GM12878 (cell line): ENCODE measurements around the gene ATRNL1. TPM values are rescaled to one million over a fixed set of nuclear protein-coding genes. Genes with fewer than 3 reads are reported as not detected.
A peak's percentile ranks its signal among the peaks of the same experiment; 100 is the strongest.

Experiments used
- ATAC-seq: fragments of 200-7000 bp; cut with Tn5 transposase; 3 replicates; pipeline ENCODE4 v1.9.1; 2020; ENCODE audit warnings: mild to moderate bottlenecking, moderate library complexity
- BruUV-seq: library from RNA; stranded (reverse); fragments of 400-500 nt; replicated peaks from 2 replicates; lab custom pipeline; 2021; lab: Mats Ljungman, UMichigan
- CTCF ChIA-PET: fragments of 300-600 bp; sonication (Branson Sonifier 250); formaldehyde crosslinking; extraction: SDS; loops from one replicate; lab custom pipeline; 2021; ENCODE audit warnings: inconsistent platforms; lab: Yijun Ruan, JAX
- POLR2A ChIA-PET: fragments of 350-600 bp; formaldehyde crosslinking; extraction: SDS; loops from one replicate; lab custom pipeline; 2021; ENCODE audit warnings: inconsistent platforms; lab: Charles Lee
- RAD21 ChIA-PET: fragments of 300-600 bp; sonication (Branson Sonifier 250); formaldehyde crosslinking; loops from one replicate; lab custom pipeline; 2023; ENCODE audit warnings: antibody characterized with exemption; ENCODE audit not compliant: unreplicated experiment; lab: Charles Lee
- SMC1A ChIA-PET: fragments of 300-600 bp; sonication (Branson Sonifier 250); formaldehyde crosslinking; loops from one replicate; lab custom pipeline; 2023; ENCODE audit not compliant: unreplicated experiment, uncharacterized antibody; lab: Charles Lee
- DNase-seq: peaks from one replicate; pipeline ENCODE4 v3.0.0-alpha.2; 2011; ENCODE audit warnings: low read depth, low spot score
- FAIRE-seq: peaks from 3 replicates; lab custom pipeline; 2011; peaks lifted over from hg19 to GRCh38; lab: Jason Lieb, UNC
- H2AFZ ChIP-seq: 2 replicates; pipeline ENCODE4 v1.6.0; 2011; ENCODE audit warnings: low read depth, low read length, control low read depth; ENCODE audit not compliant: control insufficient read depth
- H3K27ac ChIP-seq: 2 replicates; pipeline ENCODE4 v1.5.1; 2011; ENCODE audit warnings: control low read depth; ENCODE audit not compliant: control insufficient read depth, insufficient read depth
- H3K27me3 ChIP-seq, 2 experiments: replicated peaks in 1 of 2; 2 replicates each; pipeline versions ENCODE4 v1.6.0 to v1.6.1; 2011; ENCODE audit warnings: low read length in 1 of 2; ENCODE audit not compliant: control insufficient read depth in 2 of 2, insufficient read depth in 2 of 2
- H3K36me3 ChIP-seq, 2 experiments: 2 replicates each; pipeline ENCODE4 v1.5.1; 2011; ENCODE audit warnings: low read length in 1 of 2; ENCODE audit not compliant: control insufficient read depth in 2 of 2, insufficient read depth in 2 of 2
- H3K4me1 ChIP-seq: 2 replicates; pipeline ENCODE4 v1.6.1; 2011; ENCODE audit warnings: mild to moderate bottlenecking, low read length, moderate library complexity, mixed read lengths; ENCODE audit not compliant: control insufficient read depth, insufficient read depth
- H3K4me2 ChIP-seq: 2 replicates; pipeline ENCODE4 v1.6.0; 2011; ENCODE audit warnings: control low read depth; ENCODE audit not compliant: control insufficient read depth, insufficient read depth
- H3K4me3 ChIP-seq: fragments of 200-600 bp; sonication (generic); 2 replicates; pipeline ENCODE4 v1.5.1; 2016
- H3K79me2 ChIP-seq: 2 replicates; pipeline ENCODE4 v1.6.0; 2011; ENCODE audit warnings: low read length; ENCODE audit not compliant: control insufficient read depth, insufficient read depth
- H3K9ac ChIP-seq: 2 replicates; pipeline ENCODE4 v1.8.0; 2011; ENCODE audit warnings: low read length, control low read depth, mixed read lengths; ENCODE audit not compliant: control insufficient read depth, insufficient read depth
- H3K9me3 ChIP-seq: replicated peaks from 3 replicates; pipeline ENCODE4 v1.5.1; 2011; ENCODE audit warnings: mild to moderate bottlenecking, low read length; ENCODE audit not compliant: control insufficient read depth, insufficient read depth
- H4K20me1 ChIP-seq: 2 replicates; pipeline ENCODE4 v1.6.0; 2011; ENCODE audit not compliant: control insufficient read depth, insufficient read depth
- CBFB ChIP-seq: IDR thresholded peaks from 2 replicates; pipeline ENCODE4 v1.6.1; 2016; ENCODE audit warnings: antibody characterized with exemption, low read depth
- CHD4 ChIP-seq: fragments of 200-600 bp; sonication (generic); IDR thresholded peaks from 2 replicates; pipeline ENCODE4 v1.6.1; 2016; ENCODE audit warnings: mild to moderate bottlenecking
- NFXL1 ChIP-seq: fragments of 450-650 bp; IDR thresholded peaks from 2 replicates; pipeline ENCODE4 v1.6.1; 2017; ENCODE audit warnings: antibody characterized with exemption, mild to moderate bottlenecking, borderline replicate concordance
- PKNOX1 ChIP-seq: fragments of 450-650 bp; IDR thresholded peaks from 2 replicates; pipeline ENCODE4 v1.6.1; 2016; ENCODE audit warnings: mild to moderate bottlenecking
- TCF12 ChIP-seq: IDR thresholded peaks from 2 replicates; pipeline ENCODE4 v1.6.1; 2011; ENCODE audit warnings: low read depth, mild to moderate bottlenecking, low read length
- ZBTB40 ChIP-seq: fragments of 450-650 bp; IDR thresholded peaks from 2 replicates; pipeline ENCODE4 v1.6.1; 2016; ENCODE audit warnings: mild to moderate bottlenecking, moderate library complexity, borderline replicate concordance
- WGBS: methylation state at CpG from one replicate; pipeline ENCODE4 v1.1.6; 2016; ENCODE audit warnings: low lambda C conversion rate; ENCODE audit not compliant: insufficient replicate concordance, insufficient coverage; ENCODE audit errors: missing lambda C conversion rate; 5-methylcytosine and 5-hydroxymethylcytosine counted together
- in situ Hi-C: fragments of 300-500 bp; cut with MboI; formaldehyde crosslinking; loops from 9 replicates; pipeline ENCODE4 v1.14.3; 2018; ENCODE audit warnings: mixed read lengths
- intact Hi-C: fragments of 100-400 bp; cut with micrococcal nuclease; formaldehyde crosslinking; loops from one replicate; pipeline ENCODE4 v1.14.2; 2022; ENCODE audit not compliant: unreplicated experiment
- polyA plus RNA-seq, 11 experiments: library from polyadenylated mRNA; depleted of rRNA in 4 of 11; unstranded in 6 of 11; stranded (reverse) in 5 of 11; fragments of >200 nt; fragmentation: Nextera tagmentation in 4 of 11; fragmentation: Illumina TruSeq in 1 of 11; extraction: Ambion mirVana in 4 of 11; extraction: Trizol in 1 of 11; gene quantifications; 1 replicate in 1 of 11; 2 replicates in 10 of 11; pipeline versions ENCODE4 v1.2.1 to v1.2.3, GENCODE V29; 2011 to 2016; ENCODE audit warnings: inconsistent platforms in 2 of 11, missing spikeins in 2 of 11, low read depth in 1 of 11
- total RNA-seq, 4 experiments: library from RNA; depleted of rRNA in 3 of 4; stranded (reverse); fragments of >200 nt in 3 of 4; fragmentation: Illumina TruSeq in 1 of 4; extraction: Trizol in 1 of 4; gene quantifications; 2 replicates each; pipeline versions ENCODE4 v1.2.1 to v1.2.3, GENCODE V29; 2013 to 2021

Gene ATRNL1
- total and polyA plus RNA-seq, 10 of the 15 experiments (the other 5 are each of a cell fraction or from before 2014, with no cell fraction given), result 0.03 to 1.4 (median 0.34) TPM

DNA sequence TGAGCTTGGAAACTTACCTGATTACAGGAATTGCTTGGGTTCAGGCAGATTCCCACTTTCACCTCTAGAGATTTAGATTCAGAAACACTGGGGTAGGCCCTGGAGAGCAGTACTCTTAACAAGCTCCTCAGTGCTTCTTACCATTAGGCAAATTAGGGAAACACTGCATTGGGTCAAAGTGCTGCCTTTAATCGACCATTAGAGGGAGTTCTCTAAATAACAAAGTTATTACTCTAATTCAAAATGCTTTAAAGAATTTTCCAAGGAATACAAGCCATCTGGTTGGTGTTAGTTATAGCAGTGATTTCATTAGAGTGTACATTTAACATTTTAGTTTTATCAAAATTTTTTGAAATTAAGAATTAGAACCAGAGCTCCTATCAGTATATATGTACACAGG, 855.3 kb downstream of the ATRNL1 start:
- Histone ChIP-seq H3K9ac (no peak overlapping the region), H3K4me3 (no peak overlapping the region), H3K9me3 (no peaks in the 10 kb centered on the region), H2AFZ (no peak overlapping the region), H3K4me2 (no peak overlapping the region), H3K27ac (no peak overlapping the region), H3K4me1 (no peaks in the 10 kb centered on the region), H3K79me2 (no peaks in the 10 kb centered on the region), H3K27me3 (no peaks in the 10 kb centered on the region)
- SMC1A ChIA-PET, result interaction anchor here (1.1 kb wide), 1 partner anchor 149 kb away, joined by 3 read pairs; no protein-coding TSS in a partner anchor
- FAIRE-seq, result no peak
- DNase-seq, result no peak
- CTCF ChIA-PET, result no interaction called here
- intact Hi-C loops, result no loop called here
- no peak for TF ChIP-seq ZBTB40
- no peak for TF ChIP-seq TCF12
- TF ChIP-seq CBFB, result no peak
- TF ChIP-seq CHD4, result no peak
- TF ChIP-seq PKNOX1, result no peak
- TF ChIP-seq NFXL1, result no peak
- TF ChIP-seq, all 136 proteins: peak for 0
- BruUV-seq, result no TSS peak
- WGBS, result 0% methylated on average over 1 of the region's 1 CpG
- H3K36me3 ChIP-seq, result no peaks in the 10 kb centered on the region
- ChIA-PET POLR2A (no interaction called here), RAD21 (no interaction called here)
- 0 out of 3 replicates have a peak, but pooled peaks have one; percentile 33 for ATAC-seq
- no peaks in the 10 kb centered on the region for H4K20me1 ChIP-seq
- in situ Hi-C loops, result no loop called here
